SU-DHL-6 (cell line): ENCODE measurements around the gene SENP6.
A peak's percentile ranks its signal among the peaks of the same experiment; 100 is the strongest.

Source experiments
- H2AFZ ChIP-seq: fragments of 200-600 bp; sonication (generic); 2 replicates; pipeline ENCODE4 v1.6.1; 2014; ENCODE audit warnings: low read depth, mild to moderate bottlenecking, moderate library complexity, mixed read lengths, antibody characterized with exemption, low read length; ENCODE audit not compliant: severe bottlenecking
- H3F3A ChIP-seq: fragments of 200-600 bp; shearing (Covaris generic); 2 replicates; pipeline ENCODE4 v1.6.0; 2016; ENCODE audit warnings: antibody characterized with exemption, mild to moderate bottlenecking; ENCODE audit not compliant: insufficient read depth
- H3K27ac ChIP-seq: fragments of 200-600 bp; sonication (generic); 2 replicates; pipeline ENCODE4 v1.5.1; 2016; ENCODE audit warnings: low read depth, mild to moderate bottlenecking, low read length, moderate library complexity, mixed read lengths
- H3K27me3 ChIP-seq: fragments of 200-600 bp; sonication (generic), shearing (Covaris generic); 2 replicates; pipeline ENCODE4 v1.6.0; 2014; ENCODE audit warnings: mild to moderate bottlenecking, low read length
- H3K36me3 ChIP-seq: fragments of 200-600 bp; sonication (generic); 2 replicates; pipeline ENCODE4 v1.6.1; 2014; ENCODE audit warnings: mild to moderate bottlenecking, low read length, mixed read lengths
- H3K4me2 ChIP-seq: fragments of 300-600, 200-600 bp; shearing (Covaris generic), sonication (generic); 2 replicates; pipeline ENCODE4 v1.6.0; 2014; ENCODE audit warnings: low read length, low read depth, mild to moderate bottlenecking; ENCODE audit not compliant: poor library complexity, severe bottlenecking
- H3K4me3 ChIP-seq: fragments of 200-600 bp; sonication (generic); 2 replicates; pipeline ENCODE4 v1.5.1; 2014; ENCODE audit warnings: antibody characterized with exemption, low read length, mild to moderate bottlenecking, mixed read lengths; ENCODE audit not compliant: insufficient read depth, poor library complexity, severe bottlenecking
- H3K79me2 ChIP-seq: fragments of 200-600 bp; sonication (generic); 2 replicates; pipeline ENCODE4 v1.6.1; 2014; ENCODE audit warnings: mild to moderate bottlenecking, low read length, moderate library complexity; ENCODE audit not compliant: insufficient read depth
- H3K9ac ChIP-seq: fragments of 200-600 bp; sonication (generic); 2 replicates; pipeline ENCODE4 v1.7.0; 2014; ENCODE audit warnings: mild to moderate bottlenecking, low read length
- H3K9me2 ChIP-seq: fragments of 200-600 bp; sonication (generic); replicated peaks from 2 replicates; pipeline ENCODE4 v1.6.1; 2014; ENCODE audit warnings: low read length; ENCODE audit not compliant: insufficient read depth
- H3K9me3 ChIP-seq: fragments of 200-600 bp; sonication (generic); 2 replicates; pipeline ENCODE4 v1.6.1; 2014; ENCODE audit warnings: low read length, mixed read lengths; ENCODE audit not compliant: insufficient read depth
- H4K20me1 ChIP-seq: fragments of 200-600 bp; sonication (generic); 2 replicates; pipeline ENCODE4 v1.6.1; 2014; ENCODE audit warnings: low read depth, mild to moderate bottlenecking, antibody characterized with exemption, low read length, moderate library complexity, mixed read lengths
- EZH2phosphoT487 ChIP-seq: fragments of 200-600 bp; sonication (generic), shearing (Covaris generic); conservative IDR thresholded peaks from 2 replicates; pipeline ENCODE4 v1.6.1; 2018; ENCODE audit warnings: mild to moderate bottlenecking, antibody characterized with exemption, low read length, moderate library complexity, mixed read lengths
- TF ChIP-seq, protein P1 (sequence below): fragments of 200-600 bp; sonication (generic); IDR thresholded peaks from one replicate; pipeline ENCODE4 v1.5.1; 2017; ENCODE audit warnings: antibody characterized with exemption, mild to moderate bottlenecking, low read length, moderate library complexity; ENCODE audit not compliant: insufficient read depth, poor library complexity, severe bottlenecking

The SENP6 gene

GRCh38 chr6:75604294-75604693 lies 2.6 kb downstream of the SENP6 start:
- Histone ChIP-seq H3K79me2 (peaks cover 76% of the 10 kb centered on the region), H2AFZ (no peak overlapping the region), H3K36me3 (no peaks in the 10 kb centered on the region), H3F3A (no peaks in the 10 kb centered on the region), H3K27ac (no peak overlapping the region), H3K4me2 (peak overlapping the region; percentile 77), H4K20me1 (peaks cover 8% of the 10 kb centered on the region; the same call in 1 of the 2 replicates), H3K4me3 (no peak overlapping the region), H3K9me3 (no peaks in the 10 kb centered on the region), H3K9ac (no peak overlapping the region), H3K27me3 (no peaks in the 10 kb centered on the region), H3K9me2 (no peaks in the 10 kb centered on the region)
- no peak for TF ChIP-seq EZH2phosphoT487

DNA sequence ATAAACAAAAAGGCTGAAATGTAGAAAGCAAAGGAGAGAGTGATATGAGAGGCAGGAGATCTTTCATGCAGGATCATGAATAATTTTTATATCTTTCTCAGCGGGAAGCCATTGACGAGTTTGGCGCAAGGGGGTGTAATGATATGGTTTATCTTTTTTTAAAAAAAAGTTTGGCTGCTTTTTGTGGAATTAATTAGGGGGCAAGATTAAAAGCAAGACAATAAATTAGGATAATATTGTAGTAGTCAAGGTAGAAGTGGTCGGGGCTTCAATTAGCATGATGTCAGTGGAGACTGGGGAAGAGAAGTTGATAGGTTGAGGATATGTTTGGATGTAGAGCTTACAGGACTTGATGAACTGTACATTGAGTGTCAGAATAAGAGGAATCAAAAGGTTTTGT lies 4.0 kb downstream of the SENP6 start:
- Histone ChIP-seq H3K27ac (no peak overlapping the region), H2AFZ (no peak overlapping the region), H3K9me2 (no peaks in the 10 kb centered on the region), H3K4me3 (no peak overlapping the region), H3K9ac (no peak overlapping the region), H3K36me3 (no peaks in the 10 kb centered on the region), H3K27me3 (no peaks in the 10 kb centered on the region), H3K4me2 (no peak overlapping the region), H3F3A (no peaks in the 10 kb centered on the region), H4K20me1 (peaks cover 8% of the 10 kb centered on the region; the same call in 1 of the 2 replicates), H3K9me3 (no peaks in the 10 kb centered on the region), H3K79me2 (peaks cover 89% of the 10 kb centered on the region)
- TF ChIP-seq, protein P1, sequence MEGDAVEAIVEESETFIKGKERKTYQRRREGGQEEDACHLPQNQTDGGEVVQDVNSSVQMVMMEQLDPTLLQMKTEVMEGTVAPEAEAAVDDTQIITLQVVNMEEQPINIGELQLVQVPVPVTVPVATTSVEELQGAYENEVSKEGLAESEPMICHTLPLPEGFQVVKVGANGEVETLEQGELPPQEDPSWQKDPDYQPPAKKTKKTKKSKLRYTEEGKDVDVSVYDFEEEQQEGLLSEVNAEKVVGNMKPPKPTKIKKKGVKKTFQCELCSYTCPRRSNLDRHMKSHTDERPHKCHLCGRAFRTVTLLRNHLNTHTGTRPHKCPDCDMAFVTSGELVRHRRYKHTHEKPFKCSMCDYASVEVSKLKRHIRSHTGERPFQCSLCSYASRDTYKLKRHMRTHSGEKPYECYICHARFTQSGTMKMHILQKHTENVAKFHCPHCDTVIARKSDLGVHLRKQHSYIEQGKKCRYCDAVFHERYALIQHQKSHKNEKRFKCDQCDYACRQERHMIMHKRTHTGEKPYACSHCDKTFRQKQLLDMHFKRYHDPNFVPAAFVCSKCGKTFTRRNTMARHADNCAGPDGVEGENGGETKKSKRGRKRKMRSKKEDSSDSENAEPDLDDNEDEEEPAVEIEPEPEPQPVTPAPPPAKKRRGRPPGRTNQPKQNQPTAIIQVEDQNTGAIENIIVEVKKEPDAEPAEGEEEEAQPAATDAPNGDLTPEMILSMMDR = no peak
- TF ChIP-seq EZH2phosphoT487 = no peak

GRCh38 chr6:75608304-75608703 lies 6.6 kb downstream of the SENP6 start:
- H3K4me3 ChIP-seq = no peak overlapping the region
- no peak overlapping the region for H3K27ac ChIP-seq
- H3K27me3 ChIP-seq = no peaks in the 10 kb centered on the region
- no peaks in the 10 kb centered on the region for H3K36me3 ChIP-seq
- no peak overlapping the region for H3K4me2 ChIP-seq
- H2AFZ ChIP-seq = no peak overlapping the region
- peaks cover 14% of the 10 kb centered on the region; the same call in 1 of the 2 replicates for H4K20me1 ChIP-seq
- H3K9me2 ChIP-seq = no peaks in the 10 kb centered on the region
- TF ChIP-seq EZH2phosphoT487 = no peak
- TF ChIP-seq, protein P1 = no peak
- no peak overlapping the region for H3K9ac ChIP-seq
- H3K79me2 ChIP-seq = peaks cover 100% of the 10 kb centered on the region
- H3F3A ChIP-seq = no peaks in the 10 kb centered on the region
- H3K9me3 ChIP-seq = no peaks in the 10 kb centered on the region

DNA sequence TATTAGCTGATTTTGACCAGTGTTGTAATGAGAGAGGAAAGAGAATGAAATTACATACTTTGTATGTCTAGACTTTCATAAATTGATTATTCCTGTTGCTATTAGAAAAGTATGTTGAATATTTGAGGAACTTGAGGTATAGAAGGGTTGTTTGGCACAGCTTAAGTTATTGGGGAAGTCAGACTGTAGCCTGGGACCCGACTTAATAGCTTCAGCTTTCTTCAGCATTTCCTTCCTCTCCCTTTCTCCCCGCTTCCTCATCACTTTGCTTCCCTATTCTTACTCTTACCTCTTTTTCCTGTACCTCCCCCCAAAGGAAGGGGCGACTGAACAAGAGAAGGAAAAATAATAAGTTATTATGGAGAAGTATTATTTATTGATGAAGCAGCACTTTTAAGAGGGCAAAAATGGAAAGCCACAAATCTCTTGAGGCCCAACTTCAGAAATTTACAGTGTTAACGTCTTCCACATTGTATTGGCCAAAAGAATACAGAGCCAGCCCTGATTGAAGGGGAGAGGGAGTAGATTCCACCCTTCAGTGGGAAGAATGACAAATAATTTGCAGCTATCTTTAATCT lies 7.4 kb downstream of the SENP6 start:
- no peak overlapping the region for H3K4me2 ChIP-seq
- no peaks in the 10 kb centered on the region for H3K9me3 ChIP-seq
- H3K27me3 ChIP-seq = no peaks in the 10 kb centered on the region
- H3K4me3 ChIP-seq = no peak overlapping the region
- H3F3A ChIP-seq = no peaks in the 10 kb centered on the region
- H3K79me2 ChIP-seq = peaks cover 100% of the 10 kb centered on the region
- no peaks in the 10 kb centered on the region for H3K36me3 ChIP-seq
- H3K9ac ChIP-seq = no peak overlapping the region
- no peak overlapping the region for H2AFZ ChIP-seq
- no peaks in the 10 kb centered on the region for H3K9me2 ChIP-seq
- TF ChIP-seq, protein P1 = no peak
- TF ChIP-seq EZH2phosphoT487 = no peak
- peaks cover 8% of the 10 kb centered on the region; the same call in 1 of the 2 replicates for H4K20me1 ChIP-seq
- no peak overlapping the region for H3K27ac ChIP-seq
